ENCODE data around the gene TSC22D4.

The TSC22D4 gene

DNA sequence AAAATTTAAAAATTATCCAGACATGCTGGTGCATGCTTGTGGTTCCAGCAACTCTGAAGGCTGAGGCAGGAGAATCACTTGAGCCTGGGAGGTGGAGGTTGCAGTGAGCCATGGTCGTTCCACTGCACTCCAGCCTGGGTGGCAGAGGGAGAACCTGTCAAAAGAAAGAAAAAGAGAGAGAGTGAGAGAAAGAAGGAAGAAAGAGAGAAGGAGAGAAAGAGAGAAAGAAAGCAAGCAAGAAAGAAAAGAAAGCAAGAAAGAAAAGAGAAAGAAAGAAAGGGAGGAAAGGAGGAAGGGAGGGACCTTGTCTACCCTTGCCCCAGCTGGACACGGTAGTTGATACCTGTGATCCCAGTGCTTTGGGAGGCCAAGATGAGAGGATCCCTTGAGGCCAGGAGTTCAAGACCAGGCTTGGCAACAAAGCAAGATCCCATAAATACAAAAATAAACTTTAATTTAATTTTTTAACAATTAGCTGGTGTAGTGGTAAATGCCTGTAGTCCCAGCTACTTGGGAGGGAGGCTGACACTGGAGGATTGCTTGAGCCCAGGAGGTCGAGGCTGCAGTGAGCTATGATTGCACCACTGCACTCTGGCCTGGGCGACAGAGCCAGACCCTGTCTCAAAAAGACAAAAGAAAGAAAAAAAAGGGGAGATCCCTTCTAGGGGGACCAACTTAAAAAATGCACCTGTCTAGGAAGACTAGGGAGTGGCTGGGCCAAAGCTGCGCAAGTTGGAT, 13.9 kb upstream of the TSC22D4 start:
- DNase-seq = no peak

GRCh38 chr7:100491192-100491578, 12.2 kb upstream of the TSC22D4 start:
- DNase-seq = no peak

- DNase-seq = no peak
These were observed 11.6 kb upstream of the TSC22D4 start for GRCh38 chr7:100490483-100491191.

DNA sequence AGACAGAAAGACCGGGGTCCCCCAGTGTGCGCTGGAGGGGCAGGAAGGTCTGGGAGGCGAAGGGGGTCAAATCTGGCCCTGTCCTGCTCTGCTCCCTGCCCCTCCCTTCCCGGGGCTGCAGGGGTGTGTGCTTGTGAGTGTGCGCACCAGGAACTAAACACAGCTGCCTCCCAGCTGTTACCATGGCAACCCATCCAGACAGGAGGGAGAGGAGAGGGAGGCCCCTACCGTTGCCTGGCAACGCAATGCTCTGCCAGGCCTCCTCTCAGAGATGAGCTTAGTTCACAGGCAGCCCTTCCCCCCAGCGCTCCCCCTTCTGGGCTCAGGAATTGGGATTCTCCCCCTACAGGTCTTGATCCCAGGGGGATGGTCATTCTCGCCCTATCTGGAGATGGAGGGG, 10.8 kb upstream of the TSC22D4 start:
- DNase-seq = no peak

DNA sequence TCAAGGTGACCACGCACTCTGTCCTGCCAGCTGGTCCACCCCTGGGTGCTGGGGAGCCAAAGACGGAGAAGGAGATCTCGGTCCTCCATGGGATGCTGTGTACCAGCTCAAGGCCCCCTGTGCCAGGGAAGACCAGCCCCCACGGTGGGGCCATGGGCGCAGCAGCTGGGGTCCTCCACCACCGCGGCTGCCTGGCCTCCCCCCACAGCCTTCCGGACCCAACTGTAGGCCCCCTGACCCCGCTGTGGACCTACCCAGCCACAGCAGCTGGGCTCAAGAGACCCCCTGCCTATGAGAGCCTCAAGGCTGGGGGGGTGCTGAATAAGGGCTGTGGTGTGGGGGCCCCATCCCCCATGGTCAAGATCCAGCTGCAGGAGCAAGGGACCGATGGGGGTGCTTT, 10.1 kb upstream of the TSC22D4 start:
- no peak for DNase-seq

- DNase-seq = no peak
These were observed 9.5 kb upstream of the TSC22D4 start for GRCh38 chr7:100488333-100489095.

GRCh38 chr7:100486753-100487446, 7.9 kb upstream of the TSC22D4 start:
- no peak for DNase-seq

- DNase-seq = no peak
These were observed 7.2 kb upstream of the TSC22D4 start for GRCh38 chr7:100486111-100486636.

DNA sequence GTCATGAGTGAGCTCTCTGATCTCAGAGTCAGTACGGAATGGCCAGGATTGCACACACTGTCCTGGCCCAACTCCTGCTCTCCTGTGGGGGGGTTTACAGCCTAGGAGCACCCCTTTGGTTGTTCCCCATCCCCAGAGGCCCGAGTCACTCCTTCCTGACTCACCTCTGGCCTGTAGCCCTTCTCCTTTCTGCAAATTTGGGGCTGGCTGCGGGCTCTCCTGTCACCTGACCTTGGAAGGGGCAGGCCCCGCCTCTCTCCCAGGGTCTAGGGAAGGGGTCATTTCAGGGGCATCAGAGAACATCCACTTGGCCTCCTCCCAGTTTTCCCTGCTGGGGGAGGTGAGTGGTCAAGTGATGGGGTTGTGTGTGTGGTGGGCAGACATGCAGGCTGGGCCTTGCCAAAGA, 6.5 kb upstream of the TSC22D4 start:
- DNase-seq = no peak

- DNase-seq = no peak
These were observed 5.6 kb upstream of the TSC22D4 start for GRCh38 chr7:100484673-100485045.

DNA sequence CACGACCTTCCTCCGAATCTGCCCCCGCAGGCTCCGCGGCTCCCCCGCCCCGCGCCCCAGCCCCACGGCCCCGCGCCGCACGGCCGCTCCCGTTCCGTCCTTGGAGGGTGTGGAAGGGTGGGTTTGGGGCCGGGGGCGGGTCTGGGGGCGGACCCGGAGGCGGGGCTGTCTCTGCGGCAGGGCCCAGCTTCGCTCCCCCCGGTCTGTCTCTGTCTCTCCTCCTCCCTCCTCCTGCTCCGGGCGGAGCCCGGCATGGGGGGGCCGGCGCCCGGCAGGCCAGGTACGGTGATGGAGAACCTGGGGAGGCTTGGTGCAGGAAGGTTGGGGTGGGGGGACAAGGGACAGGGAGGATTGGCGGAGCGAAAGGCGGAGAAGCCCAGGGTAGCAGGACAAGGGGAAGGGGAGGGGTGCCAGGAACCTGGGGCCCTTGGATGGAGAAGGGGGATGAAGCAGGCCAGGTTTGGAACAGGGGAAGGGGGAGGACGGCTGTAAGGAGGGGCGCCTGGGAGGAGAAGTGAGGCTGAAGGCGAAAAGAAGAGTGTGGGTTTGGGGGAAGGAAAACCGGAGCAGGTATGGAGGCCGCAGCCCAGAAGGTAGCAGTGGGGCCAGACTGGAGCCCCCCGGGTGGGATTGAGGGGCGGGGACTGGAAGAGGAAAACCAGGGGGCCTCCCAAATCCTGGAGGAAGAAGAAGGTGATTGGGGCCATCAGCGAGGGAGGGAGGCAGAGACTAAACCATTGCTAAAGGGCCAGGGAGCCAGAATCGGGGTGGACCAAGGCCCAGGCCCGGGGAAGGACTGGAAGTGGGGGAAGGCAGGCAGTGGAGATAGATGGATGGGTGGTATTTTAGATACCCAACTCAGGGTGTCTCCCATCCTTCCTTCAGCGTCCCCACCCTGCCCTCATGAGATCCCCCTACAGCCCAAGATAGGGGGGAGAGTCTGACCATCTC, 5.0 kb upstream of the TSC22D4 start, which contains the start of gene NYAP1:
NYAP1 (plus strand) TSS at position 206 of the 951 bp plus-strand sequence. CDS start 1,385 bp downstream, outside the sequence.
- peak; percentile 48 for DNase-seq

DNA sequence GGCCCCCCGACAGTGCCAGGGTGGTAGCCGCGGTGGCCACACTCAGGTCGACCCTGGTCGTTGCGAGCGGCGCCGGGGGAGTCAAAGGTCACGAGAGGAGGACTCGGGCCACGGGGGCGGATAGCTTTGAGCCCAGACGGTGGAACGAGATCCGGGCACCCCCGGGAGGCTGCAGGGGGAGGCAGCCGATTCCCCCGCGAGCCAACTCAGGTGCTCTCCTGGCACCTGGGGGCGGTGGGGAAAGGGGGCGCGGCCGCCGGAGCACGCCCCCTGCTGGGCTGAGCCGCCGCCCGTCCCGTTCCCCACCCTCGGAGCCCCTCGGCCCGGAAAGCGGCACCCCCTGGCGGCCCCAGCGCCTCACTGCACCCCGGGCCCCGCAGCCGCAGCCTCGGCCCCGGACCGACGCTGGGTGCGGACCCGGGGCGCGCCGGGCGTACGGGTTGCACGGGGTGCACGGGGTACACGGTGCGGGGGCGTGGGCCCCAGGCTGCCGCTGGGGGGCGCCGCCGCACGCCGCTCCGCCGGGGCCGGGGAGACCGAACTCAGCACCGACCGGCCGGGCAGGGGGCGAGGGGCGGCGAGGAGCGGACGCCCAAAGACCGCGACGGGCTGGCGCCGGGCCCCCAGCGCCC, 4.2 kb upstream of the TSC22D4 start:
- DNase-seq = peak; percentile 83

DNA sequence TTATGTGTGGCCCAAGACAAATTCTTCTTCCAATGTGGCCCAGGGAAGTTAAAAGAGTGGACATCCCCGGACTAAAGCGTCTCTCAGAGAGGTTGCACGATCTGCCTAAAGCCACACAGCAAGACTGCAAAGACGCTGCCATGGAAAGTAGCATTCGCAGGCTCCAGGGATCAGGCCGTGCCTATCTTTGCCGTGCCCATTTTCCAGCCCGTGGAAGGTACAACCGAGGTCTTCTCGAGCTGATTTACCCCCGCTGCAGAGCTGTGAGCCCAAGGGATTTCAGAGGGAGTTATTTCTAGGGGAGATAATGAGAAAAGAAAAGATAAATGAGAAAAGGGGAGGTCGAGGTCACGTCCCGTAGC, 3.7 kb upstream of the TSC22D4 start:
- DNase-seq = no peak

DNA sequence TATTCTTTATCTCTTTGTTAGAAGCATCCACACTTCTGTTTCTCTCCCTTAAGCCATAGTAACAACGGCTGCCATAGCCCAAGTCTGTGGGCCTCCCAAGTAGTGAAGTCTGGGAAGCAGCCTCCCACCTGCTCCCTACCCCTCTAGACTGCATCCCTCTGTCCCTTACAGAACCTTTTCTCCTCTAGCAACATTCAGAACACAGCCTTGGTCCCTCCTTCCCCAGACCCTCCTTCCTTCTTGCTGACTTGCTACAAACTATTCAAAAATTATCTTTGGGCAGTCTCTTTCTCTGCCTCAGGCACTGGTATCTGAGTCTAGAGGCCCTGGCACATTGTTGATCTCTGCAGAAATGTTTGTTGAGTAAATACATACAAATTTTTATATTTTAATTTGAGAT, 2.5 kb upstream of the TSC22D4 start:
- no peak for DNase-seq

- no peak for DNase-seq
These were observed 1.1 kb downstream of the TSC22D4 start for GRCh38 chr7:100477871-100478267.

DNA sequence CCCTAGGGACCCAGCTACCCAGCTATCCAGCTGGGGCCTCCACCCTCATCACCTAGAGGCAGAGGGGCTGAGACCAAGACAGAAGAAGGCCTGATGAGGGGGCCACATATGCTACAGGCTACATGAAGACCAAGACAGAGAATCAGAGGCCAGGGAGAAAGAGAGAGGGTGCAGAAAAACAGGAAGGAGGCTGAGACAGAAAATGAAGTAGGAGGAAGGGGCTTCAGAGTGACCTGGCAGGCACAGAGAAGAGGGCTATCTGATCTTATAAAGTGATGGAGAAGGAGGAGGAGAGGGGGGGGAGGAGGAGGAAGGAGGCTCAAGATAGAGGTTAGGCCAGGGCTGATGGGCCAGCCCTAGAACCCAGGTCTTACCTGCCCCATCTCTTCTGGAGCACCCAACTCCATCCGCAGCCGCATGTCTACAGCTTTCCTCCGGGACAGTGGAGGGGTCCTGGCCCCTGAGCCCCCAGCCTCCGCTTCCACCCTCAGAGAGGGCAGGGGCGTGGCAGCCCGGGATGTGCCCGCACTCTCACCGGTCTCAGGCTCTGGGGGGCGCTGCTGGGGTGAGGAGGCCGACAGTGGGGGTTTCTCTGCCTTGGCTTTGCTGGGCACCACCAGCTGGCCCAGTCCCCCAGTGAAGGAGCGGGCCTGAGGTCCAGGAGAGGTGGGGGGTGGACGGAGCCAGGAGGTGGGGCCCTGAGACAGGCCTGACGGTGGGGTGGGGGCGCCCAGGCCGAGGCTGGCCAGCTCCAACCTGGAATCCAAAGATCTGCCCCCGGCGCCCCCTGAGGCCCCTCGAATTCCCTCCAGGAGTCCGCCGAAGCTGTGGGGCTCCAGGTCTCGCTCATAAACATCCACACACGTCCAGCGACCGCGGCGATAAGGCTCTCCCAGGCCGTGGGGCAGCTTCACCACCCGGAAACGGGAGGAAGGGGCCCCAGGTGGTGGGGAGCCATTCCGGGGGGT, 1.8 kb downstream of the TSC22D4 start:
- peak; percentile 35 for DNase-seq

DNA sequence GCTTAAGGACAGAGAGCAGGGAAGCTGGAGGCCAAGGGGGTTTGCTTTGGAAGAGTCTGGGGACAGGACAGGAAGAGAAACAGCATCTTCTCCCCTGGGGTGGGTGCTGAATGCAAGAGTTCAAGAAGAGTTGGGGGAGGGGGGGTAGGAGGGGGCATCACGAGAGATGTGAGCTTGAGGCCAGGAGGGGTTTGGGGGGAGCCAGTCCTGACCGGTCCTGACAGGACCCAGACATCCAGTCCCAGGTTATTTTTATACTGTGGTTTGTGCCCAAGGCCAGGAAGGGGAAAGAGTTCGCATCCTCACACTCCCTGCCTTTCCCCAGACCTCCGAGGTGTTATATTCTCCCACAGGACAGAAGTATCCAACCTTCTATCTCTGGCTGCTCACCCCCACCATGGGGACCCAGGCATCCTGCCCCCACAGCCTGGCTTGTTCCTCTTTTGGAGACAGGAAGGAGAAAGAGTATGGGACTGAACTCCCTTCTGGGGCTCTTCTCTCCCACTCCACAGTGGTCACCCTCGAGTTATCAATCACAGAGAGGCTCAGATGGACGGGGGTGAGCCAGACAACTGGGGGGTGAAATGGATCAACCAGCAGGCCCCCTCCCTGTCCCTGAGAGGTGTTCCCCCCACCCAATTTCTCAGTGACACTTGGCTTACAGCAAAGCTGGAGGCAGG, 2.8 kb downstream of the TSC22D4 start:
- no peak for DNase-seq

DNA sequence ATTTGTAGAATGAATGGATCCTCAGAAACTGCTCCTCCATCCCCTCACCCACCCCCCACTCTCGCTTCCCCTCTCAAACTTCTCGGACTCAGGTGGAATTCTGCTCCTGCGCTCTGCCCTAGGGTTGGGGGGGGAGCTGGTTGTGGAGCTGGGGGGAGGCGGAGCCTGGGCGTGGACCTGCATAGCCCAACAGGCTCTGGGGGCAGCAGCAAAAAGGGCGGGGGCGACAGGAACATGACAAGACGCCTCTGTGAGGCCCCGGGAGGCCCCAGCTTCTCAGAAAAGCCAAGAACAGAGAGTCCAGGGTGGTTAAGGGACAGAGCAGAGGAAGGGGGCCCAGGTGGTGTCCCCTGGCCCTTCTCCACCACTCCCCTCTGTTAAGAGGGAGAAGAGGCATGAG, 3.5 kb downstream of the TSC22D4 start:
- DNase-seq = no peak

DNA sequence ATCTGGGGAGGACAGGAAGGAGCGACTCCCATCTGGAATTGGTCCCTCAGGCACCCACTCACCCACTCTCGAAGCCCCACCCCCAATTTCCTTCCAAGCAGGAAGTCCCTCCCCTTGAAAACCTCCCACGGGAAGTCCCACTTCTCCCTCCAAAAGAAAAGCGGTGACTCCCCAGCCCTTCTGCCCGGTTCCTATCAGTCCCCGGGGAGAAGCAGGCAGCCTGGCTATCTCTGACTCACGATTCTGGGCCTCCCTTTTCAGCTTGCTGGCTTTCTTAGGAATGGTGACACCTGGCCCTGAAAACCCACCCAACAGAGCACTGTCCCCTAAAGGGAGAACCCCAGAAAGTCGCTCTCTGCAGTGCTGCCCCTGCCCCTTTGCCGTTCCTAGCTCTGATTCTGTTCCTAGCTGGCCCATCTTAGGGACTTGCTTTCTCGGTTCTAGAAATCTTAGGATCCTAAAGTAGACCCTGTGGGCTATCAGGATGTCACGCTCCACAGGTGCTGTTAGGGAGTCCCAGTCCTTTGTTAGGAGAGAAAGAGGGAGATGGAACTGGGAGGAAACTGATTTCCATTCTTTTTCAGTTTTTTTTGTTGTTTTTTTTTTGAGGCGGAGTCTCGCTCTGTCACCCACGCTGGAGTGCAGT, 6.0 kb downstream of the TSC22D4 start:
- no peak for DNase-seq

All from activated gamma-delta T cell treated with Interleukin-2 at 50 U/mL for 16 hours (primary cell).